Measurements from ENCODE around the gene TRIM25.

The TRIM25 gene

GRCh38 chr17:56947741-56948140 lies 33.9 kb upstream of the TRIM25 start (continued):
- TF ChIP-seq KLF7 (tag by site-specific recombination; IDR thresholded peaks at IDR 0.05; ENCODE audit: borderline replicate concordance) (no peak), ZSCAN30 (tag by site-specific recombination; IDR thresholded peaks at IDR 0.05) (no peak), ZNF48 (tag by site-specific recombination; IDR thresholded peaks at IDR 0.05) (no peak), ZNF274 (IDR thresholded peaks at IDR 0.05; ENCODE audit: low read length) (no peak), ZNF274 (tag by site-specific recombination; IDR thresholded peaks at IDR 0.05; ENCODE audit: borderline replicate concordance) (no peak), ZNF707 (tag by site-specific recombination; IDR thresholded peaks at IDR 0.05) (no peak), GLI4 (tag by site-specific recombination; IDR thresholded peaks at IDR 0.05) (no peak), ZNF501 (tag by site-specific recombination; IDR thresholded peaks at IDR 0.05) (no peak), ZNF792 (tag by site-specific recombination; IDR thresholded peaks at IDR 0.05) (no peak)

DNA sequence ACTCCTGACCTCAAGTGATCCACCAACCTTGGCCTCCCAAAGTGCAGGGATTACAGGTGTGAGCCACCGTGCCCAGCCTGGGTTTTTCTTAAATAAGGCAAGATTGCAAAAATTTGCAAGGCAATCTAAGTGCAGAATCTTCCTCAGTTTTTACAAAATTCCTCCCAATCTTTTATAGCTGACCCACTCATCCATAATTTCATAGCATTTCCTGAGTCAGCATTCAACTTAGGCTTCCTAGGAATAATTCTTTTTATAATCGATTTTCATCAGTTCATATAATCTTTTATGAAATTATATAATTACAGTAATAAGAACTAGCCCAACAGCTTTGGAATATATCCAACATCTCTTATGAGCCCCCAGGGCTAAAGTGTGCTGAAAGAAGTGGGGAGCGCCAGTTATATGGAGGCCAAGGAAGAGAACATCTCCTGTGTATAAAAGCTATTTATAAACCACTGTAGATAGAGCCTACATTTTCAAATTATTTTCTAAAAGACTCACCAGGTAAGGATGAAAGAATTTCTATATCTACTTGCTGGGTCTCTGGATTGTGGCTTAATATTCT lies 32.2 kb upstream of the TRIM25 start:
- TF ChIP-seq MZF1 (tag by site-specific recombination; IDR thresholded peaks at IDR 0.05; ENCODE audit: borderline replicate concordance) (no peak), ZNF837 (tag by site-specific recombination; IDR thresholded peaks at IDR 0.05) (no peak), ZNF214 (tag by site-specific recombination; IDR thresholded peaks at IDR 0.05; ENCODE audit: borderline replicate concordance) (no peak), ZNF18 (tag by site-specific recombination; IDR thresholded peaks at IDR 0.05) (no peak), ZNF629 (tag by site-specific recombination; IDR thresholded peaks at IDR 0.05) (no peak), ZNF335 (tag by site-specific recombination; conservative IDR thresholded peaks at IDR 0.05) (no peak)
- TF ChIP-seq, protein P1, sequence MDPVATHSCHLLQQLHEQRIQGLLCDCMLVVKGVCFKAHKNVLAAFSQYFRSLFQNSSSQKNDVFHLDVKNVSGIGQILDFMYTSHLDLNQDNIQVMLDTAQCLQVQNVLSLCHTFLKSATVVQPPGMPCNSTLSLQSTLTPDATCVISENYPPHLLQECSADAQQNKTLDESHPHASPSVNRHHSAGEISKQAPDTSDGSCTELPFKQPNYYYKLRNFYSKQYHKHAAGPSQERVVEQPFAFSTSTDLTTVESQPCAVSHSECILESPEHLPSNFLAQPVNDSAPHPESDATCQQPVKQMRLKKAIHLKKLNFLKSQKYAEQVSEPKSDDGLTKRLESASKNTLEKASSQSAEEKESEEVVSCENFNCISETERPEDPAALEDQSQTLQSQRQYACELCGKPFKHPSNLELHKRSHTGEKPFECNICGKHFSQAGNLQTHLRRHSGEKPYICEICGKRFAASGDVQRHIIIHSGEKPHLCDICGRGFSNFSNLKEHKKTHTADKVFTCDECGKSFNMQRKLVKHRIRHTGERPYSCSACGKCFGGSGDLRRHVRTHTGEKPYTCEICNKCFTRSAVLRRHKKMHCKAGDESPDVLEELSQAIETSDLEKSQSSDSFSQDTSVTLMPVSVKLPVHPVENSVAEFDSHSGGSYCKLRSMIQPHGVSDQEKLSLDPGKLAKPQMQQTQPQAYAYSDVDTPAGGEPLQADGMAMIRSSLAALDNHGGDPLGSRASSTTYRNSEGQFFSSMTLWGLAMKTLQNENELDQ (tag by site-specific recombination; IDR thresholded peaks at IDR 0.05; ENCODE audit: low read depth), result no peak
- POLR2A ChIA-PET, result interaction anchor here (0.8 to 1.4 kb wide), 2 partner anchors 8 to 32 kb away, joined by 3 read pairs; partner anchors contain the start of gene TRIM25
- CTCF ChIA-PET, result interaction anchor here (0.6 to 1.1 kb wide), 4 partner anchors 9 to 1210 kb away, joined by 4 to 6 read pairs (median 4); partner anchors contain the start of gene COIL

GRCh38 chr17:56943505-56944125 lies 29.8 kb upstream of the TRIM25 start:
- no peak overlapping the region for H3K27ac ChIP-seq (ENCODE audit: extremely low read depth, low read depth, low read length)
- H3K9me3 ChIP-seq (ENCODE audit: control insufficient read depth, insufficient read depth, low read depth, low read length), result no peaks in the 10 kb centered on the region
- H3K4me1 ChIP-seq (ENCODE audit: control insufficient read depth, insufficient read depth, low read length), result no peaks in the 10 kb centered on the region
- CTCF ChIA-PET, result interaction anchor here (0.9 to 1.9 kb wide), 3 partner anchors 52 to 124 kb away, joined by 3 to 12 read pairs (median 3); no protein-coding TSS in a partner anchor
- POLR2A ChIA-PET, result interaction anchor here (0.9 kb wide), 1 partner anchor 30 kb away, joined by 3 read pairs; the partner anchor contains the start of gene TRIM25
- H3K4me3 ChIP-seq (ENCODE audit: low read depth, low read length), result no peak overlapping the region
- H3K36me3 ChIP-seq (ENCODE audit: control insufficient read depth in 2 of 2, insufficient read depth in 1 of 2, low read length in 2 of 2), result peaks cover 81 to 92% of the 10 kb centered on the region in 2 experiments
- peak; percentile 41 for TF ChIP-seq GLIS1 (tag by site-specific recombination; IDR thresholded peaks at IDR 0.05)
- TF ChIP-seq ZBTB48 (tag by site-specific recombination; IDR thresholded peaks at IDR 0.05), result no peak
- 0 out of 2 replicates have a peak, but pooled peaks have one; percentile 17 for TF ChIP-seq ZNF664 (tag by site-specific recombination; IDR thresholded peaks at IDR 0.05)

More for the DNA sequence above, 32.2 kb upstream of the TRIM25 start:
- H3K9me3 ChIP-seq (ENCODE audit: control insufficient read depth, insufficient read depth, low read depth, low read length), result no peaks in the 10 kb centered on the region
- H3K4me1 ChIP-seq (ENCODE audit: control insufficient read depth, insufficient read depth, low read length), result no peaks in the 10 kb centered on the region
- peaks cover 77 to 89% of the 10 kb centered on the region in 2 experiments for H3K36me3 ChIP-seq (ENCODE audit: control insufficient read depth in 2 of 2, insufficient read depth in 1 of 2, low read length in 2 of 2)
- no peak overlapping the region for H3K27ac ChIP-seq (ENCODE audit: extremely low read depth, low read depth, low read length)
- H3K4me3 ChIP-seq (ENCODE audit: low read depth, low read length), result no peak overlapping the region
